Trophoblast cell (in vitro differentiated cells and primary cell): ENCODE data around the gene FAM117A.
A peak's percentile ranks its signal among the peaks of the same experiment; 100 is the strongest.

Experiments
- DNase-seq, 2 donors: peaks; one replicate each; pipeline ENCODE4 v3.0.0-alpha.2; 2016
- H2AFZ ChIP-seq: 2 replicates; pipeline ENCODE4 v1.6.1; 2013; ENCODE audit warnings: low read length, moderate library complexity, mild to moderate bottlenecking; ENCODE audit not compliant: insufficient read depth, poor library complexity
- H2AK5ac ChIP-seq: 2 replicates; pipeline ENCODE4 v1.6.1; 2013; ENCODE audit warnings: mild to moderate bottlenecking, low read length
- H2BK120ac ChIP-seq: 2 replicates; pipeline ENCODE4 v1.6.1; 2013; ENCODE audit warnings: low read length, mild to moderate bottlenecking, moderate library complexity; ENCODE audit not compliant: insufficient read depth, poor library complexity
- H2BK12ac ChIP-seq: 2 replicates; pipeline ENCODE4 v1.6.1; 2013; ENCODE audit warnings: mild to moderate bottlenecking, low read length, moderate library complexity
- H2BK5ac ChIP-seq: 2 replicates; pipeline ENCODE4 v1.6.1; 2013; ENCODE audit warnings: low read length, low read depth, moderate library complexity, mild to moderate bottlenecking; ENCODE audit not compliant: poor library complexity
- H3K14ac ChIP-seq: 2 replicates; pipeline ENCODE4 v1.6.1; 2013; ENCODE audit warnings: mild to moderate bottlenecking, low read length
- H3K18ac ChIP-seq: 2 replicates; pipeline ENCODE4 v1.6.1; 2013; ENCODE audit warnings: mild to moderate bottlenecking, low read length
- H3K23ac ChIP-seq: 2 replicates; pipeline ENCODE4 v1.6.1; 2013; ENCODE audit warnings: low read length
- H3K27ac ChIP-seq: 2 replicates; pipeline ENCODE4 v1.5.1; 2013; ENCODE audit warnings: low read depth, mild to moderate bottlenecking, inconsistent platforms, low read length, moderate library complexity
- H3K27me3 ChIP-seq: 2 replicates; pipeline ENCODE4 v1.6.1; 2013; ENCODE audit warnings: inconsistent platforms, mild to moderate bottlenecking, low read length, moderate library complexity; ENCODE audit not compliant: insufficient read depth
- H3K36me3 ChIP-seq, 2 experiments: 1 replicate in 1 of 2; 2 replicates in 1 of 2; pipeline ENCODE4 v1.6.1; 2013; ENCODE audit warnings: low read length in 2 of 2, mild to moderate bottlenecking in 2 of 2, moderate library complexity in 1 of 2; ENCODE audit not compliant: insufficient read depth in 2 of 2, control insufficient read depth in 1 of 2
- H3K4ac ChIP-seq: 2 replicates; pipeline ENCODE4 v1.6.1; 2013; ENCODE audit warnings: low read depth, mild to moderate bottlenecking, low read length, moderate library complexity
- H3K4me1 ChIP-seq, 2 experiments: 1 replicate in 1 of 2; 2 replicates in 1 of 2; pipeline ENCODE4 v1.6.1; 2013; ENCODE audit warnings: low read length in 2 of 2, mild to moderate bottlenecking in 2 of 2, moderate library complexity in 1 of 2; ENCODE audit not compliant: insufficient read depth in 2 of 2, control insufficient read depth in 1 of 2
- H3K4me2 ChIP-seq: 2 replicates; pipeline ENCODE4 v1.6.1; 2013; ENCODE audit warnings: inconsistent platforms, mild to moderate bottlenecking, low read length, moderate library complexity
- H3K4me3 ChIP-seq: 2 replicates; pipeline ENCODE4 v1.5.1; 2013; ENCODE audit warnings: mild to moderate bottlenecking, low read depth, low read length, inconsistent platforms
- H3K79me1 ChIP-seq: one replicate; pipeline ENCODE4 v1.6.1; 2013; ENCODE audit warnings: low read length
- H3K79me2 ChIP-seq: 2 replicates; pipeline ENCODE4 v1.6.1; 2013; ENCODE audit warnings: low read length, mild to moderate bottlenecking; ENCODE audit not compliant: control insufficient read depth, insufficient read depth, poor library complexity
- H3K9ac ChIP-seq: 2 replicates; pipeline ENCODE4 v1.6.1; 2013; ENCODE audit warnings: mild to moderate bottlenecking, low read length
- H3K9me3 ChIP-seq: 2 replicates; pipeline ENCODE4 v1.6.1; 2013; ENCODE audit warnings: low read depth, mild to moderate bottlenecking, control low read depth, inconsistent platforms, low read length; ENCODE audit not compliant: insufficient read depth
- H4K12ac ChIP-seq: 2 replicates; pipeline ENCODE4 v1.6.1; 2013; ENCODE audit warnings: low read depth, mild to moderate bottlenecking, low read length, moderate library complexity
- H4K8ac ChIP-seq: 2 replicates; pipeline ENCODE4 v1.6.1; 2013; ENCODE audit warnings: low read depth, mild to moderate bottlenecking, low read length, moderate library complexity
- H4K91ac ChIP-seq: one replicate; pipeline ENCODE4 v1.6.1; 2013; ENCODE audit warnings: low read depth, mild to moderate bottlenecking, low read length, moderate library complexity
- WGBS: extraction: QIAGEN DNeasy Blood & Tissue Kit; methylation state at CpG from one replicate; pipeline ENCODE4 v1.1.7; 2013; ENCODE audit warnings: missing lambda C conversion rate; ENCODE audit not compliant: insufficient read length, insufficient coverage; ENCODE audit errors: extremely low coverage; 5-methylcytosine and 5-hydroxymethylcytosine counted together

Gene FAM117A

GRCh38 chr17:49752508-49752907 is 11.4 kb downstream of the FAM117A start:
- Histone ChIP-seq H2AK5ac (no peak overlapping the region), H2BK5ac (no peak overlapping the region), H2BK120ac (no peak overlapping the region), H3K27me3 (no peaks in the 10 kb centered on the region), H3K79me2 (no peaks in the 10 kb centered on the region), H3K4me1 (no peaks in the 10 kb centered on the region), H3K79me1 (no peaks in the 10 kb centered on the region), H3K18ac (no peak overlapping the region), H2AFZ (no peak overlapping the region), H3K23ac (no peak overlapping the region), H3K9ac (peak overlapping the region; percentile 35), H4K8ac (no peak overlapping the region), H3K9me3 (no peaks in the 10 kb centered on the region), H3K36me3 (peaks cover 0 to 2% of the 10 kb centered on the region in 2 experiments), H2BK12ac (no peak overlapping the region), H3K4me3 (no peak overlapping the region), H4K12ac (no peak overlapping the region), H4K91ac (no peak overlapping the region), H3K27ac (no peak overlapping the region), H3K4me2 (no peak overlapping the region), H3K4ac (no peak overlapping the region), H3K14ac (no peak overlapping the region)
- no CpG with 5 or more reads among the region's 3 CpGs for WGBS
- DNase-seq: no peak

GRCh38 chr17:49749730-49750129 is 14.2 kb downstream of the FAM117A start:
- no peak overlapping the region for H3K14ac ChIP-seq
- DNase-seq: no peak
- H3K4me1 ChIP-seq: no peaks in the 10 kb centered on the region
- no peak overlapping the region for H3K4ac ChIP-seq
- H3K79me1 ChIP-seq: no peaks in the 10 kb centered on the region
- no peaks in the 10 kb centered on the region for H3K79me2 ChIP-seq
- no peak overlapping the region for H2BK12ac ChIP-seq
- H3K23ac ChIP-seq: no peak overlapping the region
- no peak overlapping the region for H4K91ac ChIP-seq
- H3K4me2 ChIP-seq: no peak overlapping the region
- no peak overlapping the region for H2BK5ac ChIP-seq
- no peak overlapping the region for H3K4me3 ChIP-seq
- H2AFZ ChIP-seq: no peak overlapping the region
- no peak overlapping the region for H4K8ac ChIP-seq
- no CpG with 5 or more reads among the region's 3 CpGs for WGBS
- H2BK120ac ChIP-seq: no peak overlapping the region
- no peak overlapping the region for H3K9ac ChIP-seq
- H3K36me3 ChIP-seq: peaks cover 0 to 2% of the 10 kb centered on the region in 2 experiments
- H3K27ac ChIP-seq: no peak overlapping the region
- H2AK5ac ChIP-seq: no peak overlapping the region
- no peak overlapping the region for H4K12ac ChIP-seq
- H3K9me3 ChIP-seq: no peaks in the 10 kb centered on the region
- H3K27me3 ChIP-seq: no peaks in the 10 kb centered on the region
- H3K18ac ChIP-seq: no peak overlapping the region

GRCh38 chr17:49748791-49749190 is 15.1 kb downstream of the FAM117A start:
- no peak for DNase-seq
- no peak overlapping the region for H2BK5ac ChIP-seq
- no peak overlapping the region for H3K4ac ChIP-seq
- peaks cover 0 to 2% of the 10 kb centered on the region in 2 experiments for H3K36me3 ChIP-seq
- H3K9ac ChIP-seq: no peak overlapping the region
- no peaks in the 10 kb centered on the region for H3K79me1 ChIP-seq
- no CpG with 5 or more reads among the region's 7 CpGs for WGBS
- no peak overlapping the region for H4K12ac ChIP-seq
- H3K4me3 ChIP-seq: no peak overlapping the region
- H2BK12ac ChIP-seq: no peak overlapping the region
- no peak overlapping the region for H4K8ac ChIP-seq
- no peaks in the 10 kb centered on the region for H3K79me2 ChIP-seq
- H3K9me3 ChIP-seq: no peaks in the 10 kb centered on the region
- H2AFZ ChIP-seq: no peak overlapping the region
- H3K4me1 ChIP-seq: no peaks in the 10 kb centered on the region
- H3K4me2 ChIP-seq: no peak overlapping the region
- no peak overlapping the region for H3K14ac ChIP-seq
- H3K18ac ChIP-seq: no peak overlapping the region
- no peaks in the 10 kb centered on the region for H3K27me3 ChIP-seq
- H4K91ac ChIP-seq: no peak overlapping the region
- H2AK5ac ChIP-seq: no peak overlapping the region
- no peak overlapping the region for H3K27ac ChIP-seq
- no peak overlapping the region for H2BK120ac ChIP-seq
- H3K23ac ChIP-seq: no peak overlapping the region

- no peak overlapping the region for H4K12ac ChIP-seq
- no peak overlapping the region for H3K23ac ChIP-seq
- H3K9ac ChIP-seq: no peak overlapping the region
- H3K4me2 ChIP-seq: no peak overlapping the region
- H2AFZ ChIP-seq: no peak overlapping the region
- H2BK12ac ChIP-seq: no peak overlapping the region
- H3K9me3 ChIP-seq: no peaks in the 10 kb centered on the region
- no peak overlapping the region for H3K4me3 ChIP-seq
- peaks cover 0 to 2% of the 10 kb centered on the region in 2 experiments for H3K36me3 ChIP-seq
- no CpG with 5 or more reads among the region's 3 CpGs for WGBS
- no peak overlapping the region for H3K4ac ChIP-seq
- DNase-seq: no peak
- no peak overlapping the region for H3K18ac ChIP-seq
- no peaks in the 10 kb centered on the region for H3K79me2 ChIP-seq
- H4K8ac ChIP-seq: no peak overlapping the region
- no peak overlapping the region for H2AK5ac ChIP-seq
- H3K27me3 ChIP-seq: no peaks in the 10 kb centered on the region
- H4K91ac ChIP-seq: no peak overlapping the region
- no peak overlapping the region for H3K14ac ChIP-seq
- H3K4me1 ChIP-seq: no peaks in the 10 kb centered on the region
- no peak overlapping the region for H2BK120ac ChIP-seq
- H3K27ac ChIP-seq: no peak overlapping the region
- H2BK5ac ChIP-seq: no peak overlapping the region
- no peaks in the 10 kb centered on the region for H3K79me1 ChIP-seq
Measured at GRCh38 chr17:49748223-49748622, 15.7 kb downstream of the FAM117A start.
